Cerebellar cortex (tissue), 1 donor: ENCODE results near the gene EPC2.
A peak's percentile ranks its signal among the peaks of the same experiment; 100 is the strongest.
"Not testable (repeated sequence)": the region's sequence is repeated elsewhere in the genome, so short reads cannot be mapped to it uniquely, and the experiment has no call there.

Experiments
- DNase-seq: peaks from one replicate; pipeline ENCODE4 v3.0.0-alpha.2; 2015; ENCODE audit warnings: low spot score

The EPC2 gene

DNA sequence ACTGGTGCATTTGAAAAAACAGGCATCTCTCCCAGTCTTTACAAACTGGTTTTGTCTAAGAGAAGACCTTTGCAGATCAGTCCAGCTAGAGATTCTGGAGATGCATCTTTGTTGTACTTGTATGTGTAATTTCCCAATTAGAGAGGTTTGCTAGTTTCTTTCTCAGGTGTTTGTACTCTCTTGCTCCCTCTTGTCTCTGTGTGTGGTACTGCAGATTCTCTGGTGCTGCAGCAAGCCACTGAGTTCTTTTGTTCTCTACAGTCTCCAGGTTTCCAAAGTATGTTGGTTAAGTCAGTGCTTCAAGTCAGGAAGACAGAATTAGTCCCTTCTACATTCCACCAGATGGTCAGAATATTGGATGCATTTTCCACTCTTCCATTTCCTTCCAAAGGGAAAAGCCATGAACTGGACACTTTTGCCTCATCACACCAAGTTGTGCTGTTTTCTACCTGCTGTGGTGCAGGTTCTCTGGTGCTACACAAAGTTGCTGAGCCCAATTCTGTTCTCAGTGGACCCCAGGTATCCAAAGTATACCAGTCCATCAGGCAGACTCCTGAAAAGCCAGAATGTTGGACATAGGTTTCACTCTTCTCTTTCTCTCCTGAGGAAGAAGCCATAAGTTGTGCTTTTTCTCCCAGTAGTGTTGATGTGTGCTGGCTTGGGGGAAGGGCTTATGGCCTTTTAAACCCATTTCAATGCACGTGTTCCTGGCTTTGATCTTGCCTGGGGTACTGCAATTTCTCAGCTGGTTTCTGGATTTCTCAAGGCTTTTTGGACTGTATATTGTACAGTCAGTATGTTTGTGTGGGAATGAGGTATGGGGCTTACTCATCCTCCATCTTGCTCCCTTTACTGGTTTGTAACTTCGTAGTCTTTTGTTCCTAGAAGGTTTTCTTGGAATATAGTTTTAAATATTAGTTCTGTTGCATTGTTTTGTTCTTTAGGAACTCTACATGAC, 29.8 kb downstream of the EPC2 start:
- peak; percentile 44 for DNase-seq

DNA sequence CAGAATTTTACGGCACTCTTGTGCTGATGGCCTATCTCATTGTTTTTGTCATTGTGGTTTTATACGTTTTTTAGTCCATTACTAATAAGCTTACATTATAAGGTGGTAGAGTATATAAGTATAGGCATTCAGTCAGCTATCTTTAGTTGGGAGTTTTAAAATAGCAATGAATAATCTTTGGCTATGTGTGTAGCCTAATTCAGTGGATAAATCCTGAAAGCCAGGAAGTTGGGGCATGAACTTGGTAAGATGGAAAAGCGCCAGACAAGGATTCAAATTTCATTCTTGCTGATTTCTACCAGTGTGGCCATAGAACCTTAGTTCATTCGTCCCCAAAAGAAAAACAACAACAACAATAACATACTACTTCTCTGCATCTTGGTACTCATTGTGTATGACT, 31.2 kb downstream of the EPC2 start:
- no peak for DNase-seq

DNA sequence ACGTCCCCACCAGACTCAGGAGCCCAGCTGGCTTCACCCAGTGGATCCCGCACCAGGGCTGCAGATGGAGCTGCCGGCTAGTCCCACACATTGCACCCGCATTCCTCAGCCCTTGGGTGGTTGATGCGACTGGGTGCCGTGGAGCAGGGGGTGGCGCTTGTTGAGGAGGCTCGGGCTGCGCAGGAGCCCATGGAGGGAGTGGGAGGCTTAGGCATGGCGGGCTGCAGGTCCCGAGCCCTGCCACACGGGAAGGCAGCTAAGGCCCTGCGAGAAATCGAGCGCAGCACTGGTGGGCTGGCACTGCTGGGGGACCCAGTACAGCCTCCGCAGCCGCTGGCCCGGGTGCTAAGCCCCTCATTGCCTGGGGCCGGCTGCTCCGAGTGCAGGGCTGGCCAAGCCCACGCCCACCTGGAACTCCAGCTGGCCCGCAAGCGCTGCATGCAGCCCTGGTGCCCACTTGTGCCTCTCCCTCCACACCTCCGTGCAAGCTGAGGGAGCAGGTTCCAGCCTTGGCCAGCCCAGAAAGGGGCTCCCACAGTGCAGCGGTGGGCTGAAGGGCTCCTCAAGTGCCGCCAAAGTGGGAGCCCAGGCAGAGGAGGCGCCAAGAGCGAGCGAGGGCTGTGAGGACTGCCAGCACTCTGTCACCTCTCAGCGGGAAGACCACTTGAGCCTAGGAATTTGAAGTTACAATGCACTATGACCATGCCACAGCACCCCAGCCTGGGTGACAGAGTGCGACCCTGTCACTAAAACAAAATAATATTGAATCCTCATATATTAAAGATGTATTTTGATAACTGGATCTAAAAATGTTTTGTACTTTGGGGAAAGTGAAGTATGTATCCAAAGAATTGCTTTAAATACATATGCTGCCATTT, 34.0 kb downstream of the EPC2 start:
- DNase-seq: not testable (repeated sequence)

DNA sequence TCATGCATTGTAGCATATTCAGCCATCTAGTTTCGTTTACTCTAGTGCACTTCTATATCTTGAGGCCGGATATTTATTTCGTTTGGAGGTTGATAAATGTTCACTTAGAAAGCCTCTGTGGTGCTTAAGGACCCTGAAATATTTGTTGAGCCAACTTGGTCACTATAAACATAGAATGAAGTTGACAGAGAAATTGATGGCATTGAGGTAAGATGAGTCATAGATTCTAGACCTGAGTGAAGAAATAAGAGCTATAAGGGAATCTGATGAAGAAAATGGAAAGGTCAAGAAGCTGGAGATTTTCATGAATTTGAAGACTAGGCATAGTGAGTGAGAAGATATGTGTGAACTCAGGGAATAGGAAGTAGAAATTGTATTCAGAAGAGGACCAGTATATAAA, 35.9 kb downstream of the EPC2 start:
- DNase-seq: no peak

DNA sequence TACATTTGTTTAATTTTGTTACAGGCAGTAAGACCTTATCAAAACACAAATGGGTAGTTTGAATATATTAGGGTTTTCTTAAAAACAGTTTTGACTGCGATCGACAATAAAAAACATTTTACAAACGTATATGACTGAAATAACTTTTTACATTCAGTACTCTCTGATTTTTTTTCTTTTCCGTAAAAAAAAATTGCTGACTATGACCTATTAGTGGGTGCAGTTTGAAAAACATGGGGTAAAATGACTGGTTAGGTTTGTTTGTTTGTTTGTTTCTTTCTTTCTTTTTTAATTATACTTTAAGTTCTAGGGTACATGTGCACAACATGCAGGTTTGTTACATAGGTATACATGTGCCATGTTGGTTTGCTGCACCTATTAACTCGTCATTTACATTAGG, 36.9 kb downstream of the EPC2 start:
- no peak for DNase-seq

DNA sequence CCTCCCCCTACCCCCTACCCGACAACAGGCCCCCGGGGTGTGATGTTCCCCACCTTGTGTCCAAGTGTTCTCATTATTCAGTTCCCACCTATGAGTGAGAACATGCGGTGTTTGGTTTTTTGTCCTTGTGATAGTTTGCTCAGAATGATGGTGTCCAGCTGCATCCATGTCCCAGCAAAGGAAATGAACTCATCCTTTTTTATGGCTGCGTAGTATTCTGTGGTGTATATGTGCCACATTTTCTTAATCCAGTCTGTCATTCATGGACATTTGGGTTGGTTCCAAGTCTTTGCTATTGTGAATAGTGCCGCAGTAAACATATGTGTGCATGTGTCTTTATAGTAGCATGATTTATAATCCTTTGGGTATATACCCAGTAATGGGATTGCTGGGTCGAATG, 37.3 kb downstream of the EPC2 start:
- not testable (repeated sequence) for DNase-seq

DNA sequence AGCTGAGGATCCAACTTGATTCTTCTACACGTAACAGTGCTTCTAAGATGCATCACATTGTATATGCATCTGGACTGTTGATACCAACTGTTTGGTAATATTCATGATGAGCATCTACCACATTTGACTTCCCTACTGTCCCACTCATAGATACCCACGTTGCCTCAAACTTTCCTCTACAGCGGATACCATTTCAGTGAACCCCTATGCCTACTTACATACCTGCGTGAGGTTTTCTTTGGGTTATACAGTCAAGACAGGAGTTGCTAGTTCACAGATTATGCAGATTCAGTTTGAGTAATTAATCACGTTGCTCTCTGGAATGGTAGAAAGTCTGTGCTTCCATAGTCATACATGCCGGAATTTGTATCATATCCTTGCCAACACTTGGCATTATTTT, 40.0 kb downstream of the EPC2 start:
- DNase-seq: no peak

DNA sequence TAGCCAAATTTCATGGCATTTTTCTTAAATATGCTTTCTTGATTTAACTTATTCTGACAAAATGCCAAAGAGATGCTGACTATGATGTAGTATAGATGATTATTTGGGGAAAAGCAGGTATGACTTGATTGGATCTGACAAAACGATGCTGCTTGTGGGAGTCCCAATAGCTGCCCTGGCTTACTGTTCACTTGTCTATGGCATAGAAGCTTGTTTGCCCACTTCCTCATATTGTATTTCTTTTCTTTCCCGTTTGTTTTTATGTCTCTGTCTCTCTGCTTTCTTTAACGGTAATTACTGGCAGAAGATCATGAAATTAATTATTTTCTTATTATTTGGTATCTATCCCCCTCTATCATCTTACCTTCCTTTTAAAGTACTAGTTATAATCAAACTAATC, 43.0 kb downstream of the EPC2 start:
- DNase-seq: no peak

DNA sequence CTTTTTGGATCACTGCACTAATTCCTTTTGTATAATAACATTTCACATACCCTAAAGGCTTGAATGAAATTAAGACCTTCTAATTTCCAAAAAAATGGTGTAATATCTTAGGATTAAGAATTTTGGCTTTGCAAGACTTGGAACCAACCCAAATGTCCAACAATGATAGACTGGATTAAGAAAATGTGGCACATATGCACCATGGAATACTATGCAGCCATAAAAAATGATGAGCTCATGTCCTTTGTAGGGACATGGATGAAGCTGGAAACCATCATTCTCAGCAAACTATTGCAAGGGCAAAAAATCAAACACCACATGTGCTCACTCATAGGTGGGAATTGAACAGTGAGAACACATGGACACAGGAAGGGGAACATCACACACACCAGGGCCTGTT, 43.5 kb downstream of the EPC2 start:
- not testable (repeated sequence) for DNase-seq

DNA sequence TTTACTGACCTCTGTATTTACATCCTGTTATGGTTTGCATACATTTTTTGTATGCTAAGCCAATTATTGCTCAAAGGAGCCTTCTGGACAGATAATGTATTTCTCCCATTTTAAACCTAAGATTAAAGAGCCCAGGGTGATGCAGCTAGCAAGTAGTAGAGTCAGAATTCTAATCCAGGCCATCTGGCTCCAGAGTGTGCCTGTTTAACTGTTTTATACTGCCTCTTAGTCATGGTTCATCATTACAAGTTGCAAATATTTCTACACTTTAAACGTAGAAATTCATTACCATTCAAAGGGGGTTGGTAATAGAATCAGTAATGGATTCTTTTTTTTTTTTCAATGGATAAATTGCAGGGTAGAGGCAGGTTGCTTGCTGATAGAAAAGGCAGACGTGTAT, 52.4 kb downstream of the EPC2 start:
- DNase-seq: no peak

DNA sequence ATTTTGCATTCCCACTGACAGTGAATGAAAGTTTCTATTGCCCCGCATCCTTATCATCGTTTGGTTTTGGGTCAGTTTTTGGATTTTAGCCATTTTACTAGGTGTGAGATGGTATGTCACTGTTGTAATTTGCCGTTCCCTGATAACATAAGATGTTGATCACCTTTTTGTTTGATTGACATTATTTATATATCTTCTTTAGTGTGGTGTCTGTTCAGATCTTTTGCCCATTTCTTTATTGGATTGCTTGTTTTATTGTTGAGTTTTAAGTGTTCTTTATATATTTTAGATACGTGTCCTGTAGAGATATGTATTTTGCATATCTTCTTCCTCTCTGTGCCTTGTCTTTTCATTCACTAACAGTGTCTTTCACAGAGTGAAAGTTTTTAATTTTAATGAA, 55.3 kb downstream of the EPC2 start:
- no peak for DNase-seq

DNA sequence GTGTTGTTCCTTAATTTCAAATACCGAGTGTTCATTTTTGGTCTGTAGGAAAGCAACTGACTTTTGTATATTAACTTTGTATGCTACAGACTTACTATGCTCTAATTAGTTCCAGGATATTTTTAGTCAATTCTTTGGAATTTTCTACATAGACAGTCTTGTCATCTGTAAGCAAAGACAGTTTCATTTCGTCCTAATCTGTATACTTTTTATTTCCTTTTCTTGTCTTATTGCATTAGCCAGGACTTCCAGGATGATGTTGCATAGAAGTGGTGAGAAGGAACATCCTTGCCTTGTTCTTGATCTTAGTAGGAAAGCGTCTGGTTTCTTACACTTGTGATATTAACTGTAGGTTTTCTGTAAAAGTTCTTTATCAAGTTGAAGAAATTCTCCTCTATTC, 56.5 kb downstream of the EPC2 start:
- DNase-seq: no peak

DNA sequence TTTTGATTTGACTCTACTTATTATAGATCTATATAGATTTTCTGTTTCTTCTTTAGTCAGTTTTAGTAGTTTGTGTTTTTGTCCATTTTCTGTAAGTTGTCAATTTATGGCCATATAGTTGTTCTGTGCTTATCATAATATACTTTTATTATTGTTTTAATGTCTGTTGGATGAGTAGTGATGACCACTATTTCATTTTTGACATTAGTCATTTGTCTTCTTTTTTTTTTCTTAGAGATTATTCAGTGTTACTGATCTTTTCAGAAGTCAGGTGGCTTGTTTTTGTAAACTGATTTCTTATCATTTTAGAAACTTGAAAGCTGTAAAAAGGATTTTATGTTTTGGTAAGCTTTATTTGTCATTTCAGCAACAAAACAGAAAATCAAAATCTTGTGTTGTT, 57.3 kb downstream of the EPC2 start:
- no peak for DNase-seq

DNA sequence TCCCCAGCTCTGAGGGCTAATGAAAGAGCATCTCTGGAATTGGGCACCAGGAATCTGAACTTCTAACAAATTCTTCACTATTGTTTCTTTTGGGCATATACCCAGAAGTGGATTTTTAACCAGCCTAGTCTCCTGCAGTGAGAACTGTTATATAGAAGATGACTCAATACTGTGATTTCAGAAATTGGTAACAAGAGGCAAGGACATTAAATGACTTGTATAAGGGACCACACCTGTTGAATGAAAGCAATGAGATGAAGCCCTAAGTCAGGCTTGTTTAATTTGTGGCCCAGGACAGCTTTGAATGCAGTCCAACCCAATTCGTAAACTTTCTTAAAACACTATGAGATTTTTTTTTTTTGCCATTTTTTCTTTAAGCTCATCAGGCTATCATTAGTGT, 57.9 kb downstream of the EPC2 start:
- DNase-seq: no peak

DNA sequence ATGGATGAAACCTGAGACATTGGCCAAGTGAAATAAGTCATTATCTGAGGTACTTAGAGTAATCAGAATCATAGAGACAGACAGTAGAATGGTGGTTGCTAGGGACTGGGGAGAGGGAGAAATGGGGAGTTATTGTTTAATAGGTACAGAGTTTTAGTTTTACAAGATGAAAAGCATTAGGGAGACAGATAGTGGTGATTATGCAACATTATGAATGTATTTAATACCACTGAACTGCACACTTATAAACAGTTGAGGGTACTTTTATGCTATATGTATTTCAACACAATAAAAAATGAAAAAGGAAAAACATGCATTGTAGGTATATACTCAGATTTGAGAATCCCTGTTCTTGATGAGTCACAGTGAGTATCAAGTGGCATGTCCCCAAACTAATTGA, 59.7 kb downstream of the EPC2 start:
- no peak for DNase-seq

DNA sequence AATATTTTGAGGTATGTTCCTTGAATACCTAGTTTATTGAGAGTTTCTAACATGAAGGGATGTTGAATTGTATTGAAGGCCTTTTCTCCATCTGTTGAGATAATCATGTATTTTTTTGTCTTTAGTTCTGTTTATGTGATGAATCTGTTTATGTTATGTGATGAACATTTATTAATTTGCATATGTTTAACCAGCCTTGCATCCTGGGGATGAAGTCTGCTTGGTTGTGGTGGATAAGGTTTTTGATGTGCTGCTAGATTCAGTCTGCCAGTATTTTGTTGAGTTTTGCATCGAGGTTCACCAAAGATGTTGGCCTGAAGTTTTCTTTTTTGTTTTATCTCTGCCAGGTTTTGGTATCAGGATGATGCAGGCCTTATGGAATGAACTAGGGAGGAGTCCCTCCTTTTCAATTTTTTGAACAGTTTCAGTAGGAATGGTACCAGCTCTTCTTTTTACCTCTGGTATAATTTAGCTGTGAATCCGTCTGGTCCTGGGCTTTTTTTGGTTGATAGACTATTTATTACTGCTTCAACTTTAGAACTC, 71.9 kb downstream of the EPC2 start:
- DNase-seq: no peak

DNA sequence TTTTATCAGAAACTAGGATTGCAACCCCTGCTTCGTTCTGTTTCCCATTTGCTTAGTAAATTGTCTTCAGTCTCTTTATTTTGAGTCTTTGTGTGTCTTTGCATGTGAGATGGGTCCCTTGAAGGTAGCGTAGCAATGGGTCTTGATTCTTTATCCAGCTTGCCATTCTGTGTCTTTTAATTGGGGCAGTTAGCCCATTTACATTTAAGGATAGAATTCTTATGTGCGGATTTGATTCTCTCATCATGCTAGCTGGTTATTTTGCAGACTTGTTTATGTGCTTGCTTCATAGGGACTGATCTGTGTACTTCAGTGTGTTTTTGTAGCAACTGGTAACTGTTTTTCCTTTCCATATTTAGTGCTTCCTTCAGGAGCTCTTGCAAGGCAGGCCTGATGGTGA, 73.5 kb downstream of the EPC2 start:
- no peak for DNase-seq

DNA sequence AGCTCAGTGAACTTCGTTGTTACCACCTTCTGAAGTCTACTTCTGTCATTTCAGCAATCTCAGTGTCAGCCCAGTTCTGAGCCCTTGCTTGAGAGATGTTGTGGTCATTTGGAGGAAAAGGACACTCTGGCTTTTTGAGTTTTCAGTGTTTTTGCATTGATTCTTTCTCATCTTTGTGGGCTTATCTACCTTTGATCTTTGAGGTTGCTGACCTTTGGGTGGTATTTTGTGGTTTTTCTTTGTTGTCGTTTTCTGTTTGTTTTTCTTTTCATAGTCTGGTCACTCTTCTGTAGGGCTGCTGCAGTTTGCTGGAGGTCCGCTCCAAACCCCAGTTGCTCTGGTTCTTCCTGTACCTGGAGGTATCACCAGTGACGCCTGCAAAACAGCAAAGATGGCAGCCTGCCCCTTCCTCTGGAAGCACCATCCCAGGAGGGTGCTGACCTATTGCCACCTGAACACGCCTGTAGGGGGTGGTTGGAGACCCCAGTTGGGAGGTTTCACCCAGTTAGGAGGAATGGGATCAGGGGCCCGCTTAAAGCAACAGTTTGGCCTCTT, 74.7 kb downstream of the EPC2 start:
- no peak for DNase-seq

DNA sequence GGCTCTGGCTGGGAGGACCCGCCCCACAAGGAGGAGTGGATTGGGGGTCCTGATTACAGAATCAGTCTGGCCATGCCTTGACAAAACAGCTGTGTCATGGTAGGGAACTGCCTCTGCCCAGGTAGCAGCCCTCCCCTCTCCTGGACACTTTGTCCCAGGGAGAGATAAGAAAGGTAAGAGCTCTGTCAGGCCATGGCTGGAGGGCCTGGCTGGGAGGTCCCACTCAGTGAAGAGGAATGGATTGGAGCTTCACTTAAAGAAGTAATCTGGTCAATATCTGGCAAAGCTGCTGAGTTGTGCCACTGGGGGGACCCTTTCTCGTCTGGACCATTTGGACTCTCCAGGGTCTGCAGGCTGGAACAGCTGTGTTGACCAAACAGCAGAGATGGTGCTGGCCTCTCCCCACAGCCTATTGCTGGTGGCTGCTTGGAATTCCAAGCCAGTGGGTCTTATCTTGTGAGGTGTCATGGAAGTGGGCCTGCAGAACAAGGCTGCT, 75.4 kb downstream of the EPC2 start:
- no peak for DNase-seq

DNA sequence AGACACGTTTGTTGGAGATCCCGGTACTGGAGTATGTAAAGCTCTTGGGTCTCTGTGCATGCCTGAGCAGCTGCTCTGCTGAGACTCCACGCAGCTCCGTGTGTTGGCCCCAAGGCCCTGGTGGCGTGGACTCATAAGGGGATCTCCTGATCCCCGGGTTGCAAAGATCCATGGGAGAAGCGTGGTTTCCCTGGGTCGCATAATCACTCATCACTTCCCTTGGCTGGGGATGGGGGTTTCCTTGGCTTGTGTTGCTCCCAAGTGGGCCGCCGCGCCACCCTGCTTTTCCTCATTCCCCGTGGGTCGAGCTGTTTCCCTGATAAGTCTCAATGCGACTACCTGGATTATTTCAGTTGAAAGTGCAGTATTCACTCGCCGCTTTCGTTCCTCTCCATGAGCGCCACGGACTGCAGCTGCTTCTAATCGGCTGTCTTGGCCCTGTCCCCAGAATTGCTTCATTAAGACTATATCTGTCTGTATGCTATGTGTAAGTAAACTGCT, 76.0 kb downstream of the EPC2 start:
- peak; percentile 68 for DNase-seq

DNA sequence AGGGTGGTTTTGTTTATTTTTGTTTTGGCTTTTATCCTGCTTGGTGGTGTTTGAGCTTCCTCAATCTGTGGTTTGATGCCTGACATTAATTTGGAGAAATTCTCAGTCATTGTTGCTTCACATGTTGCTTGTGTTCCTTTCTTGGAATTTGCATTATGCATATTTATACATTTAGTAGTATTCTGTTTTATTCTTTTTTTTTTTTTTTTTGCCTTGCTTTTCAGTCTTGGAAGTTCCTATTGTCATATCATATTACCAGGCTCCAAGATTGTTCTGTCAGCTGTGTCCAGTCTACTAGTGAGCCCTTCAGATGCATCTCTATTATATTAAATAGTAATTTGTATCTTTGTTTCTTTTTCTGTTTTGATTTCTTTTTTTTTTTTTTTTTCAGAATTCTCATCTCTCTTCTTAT, 77.0 kb downstream of the EPC2 start:
- DNase-seq: no peak
